CD4-positive, alpha-beta T cell (primary cell): ENCODE measurements around the gene MALSU1. TPM values are rescaled to one million over a fixed set of nuclear protein-coding genes. Genes with fewer than 3 reads are reported as not detected.

ENCODE experiments used
- ATAC-seq: fragments of 200-7000 bp; cut with Tn5 transposase; one replicate; pipeline ENCODE4 v1.10.0; 2022; ENCODE audit warnings: mild to moderate bottlenecking; ENCODE audit not compliant: poor library complexity
- CTCF ChIA-PET: fragments of 350-600 bp; sonication (Branson Sonifier 250); formaldehyde crosslinking; loops from one replicate; lab custom pipeline; 2021; ENCODE audit warnings: antibody characterized with exemption, inconsistent platforms; lab: Charles Lee
- POLR2A ChIA-PET: fragments of 350-600 bp; sonication (Branson Sonifier 250); formaldehyde crosslinking; loops from one replicate; lab custom pipeline; 2021; ENCODE audit warnings: antibody characterized with exemption, inconsistent platforms; lab: Charles Lee
- DNase-seq, 14 experiments: peaks; one replicate each; pipeline ENCODE4 v3.0.0-alpha.2; 2013 to 2020; ENCODE audit warnings: mixed read lengths in 2 of 14
- H3K27ac ChIP-seq, 2 donors: one replicate each; pipeline versions ENCODE4 v1.5.1 to v1.7.0; 2013; ENCODE audit warnings: low read length in 2 of 2, low read depth in 1 of 2, mild to moderate bottlenecking in 1 of 2
- H3K27me3 ChIP-seq, 2 experiments: 1 replicate in 1 of 2; 2 replicates in 1 of 2; pipeline versions ENCODE4 v1.6.1 to v1.7.0; 2013; ENCODE audit warnings: low read length in 2 of 2, control low read depth in 1 of 2, mild to moderate bottlenecking in 1 of 2, moderate library complexity in 1 of 2; ENCODE audit not compliant: insufficient read depth in 2 of 2, control insufficient read depth in 1 of 2
- H3K36me3 ChIP-seq: one replicate; pipeline ENCODE4 v1.6.1; 2013; ENCODE audit warnings: low read length, control low read depth; ENCODE audit not compliant: insufficient read depth
- H3K4me1 ChIP-seq: one replicate; pipeline ENCODE4 v1.6.1; 2013; ENCODE audit warnings: low read length, control low read depth; ENCODE audit not compliant: insufficient read depth
- H3K4me3 ChIP-seq: one replicate; pipeline ENCODE4 v1.5.1; 2013; ENCODE audit warnings: mild to moderate bottlenecking, low read length, moderate library complexity
- H3K9me3 ChIP-seq, 2 experiments: 1 replicate in 1 of 2; 2 replicates in 1 of 2; pipeline versions ENCODE4 v1.6.1 to v1.7.0; 2013; ENCODE audit warnings: low read length in 2 of 2, mild to moderate bottlenecking in 2 of 2, control low read depth in 1 of 2, moderate library complexity in 1 of 2; ENCODE audit not compliant: control insufficient read depth in 1 of 2, insufficient read depth in 1 of 2
- H3K27ac Mint-ChIP-seq: one replicate; pipeline ENCODE4 v1.8.0; 2020; ENCODE audit warnings: mixed read lengths
- H3K27me3 Mint-ChIP-seq: one replicate; pipeline ENCODE4 v1.8.0; 2021; ENCODE audit warnings: mixed read lengths
- H3K36me3 Mint-ChIP-seq: one replicate; pipeline ENCODE4 v1.8.0; 2021; ENCODE audit warnings: low read depth, mixed read lengths
- H3K4me1 Mint-ChIP-seq: one replicate; pipeline ENCODE4 v1.8.0; 2021; ENCODE audit warnings: low read depth, mixed read lengths
- H3K4me3 Mint-ChIP-seq: one replicate; pipeline ENCODE4 v1.8.0; 2020; ENCODE audit warnings: mild to moderate bottlenecking, mixed read lengths
- H3K9me3 Mint-ChIP-seq: one replicate; pipeline ENCODE4 v1.8.0; 2020; ENCODE audit warnings: mixed read lengths
- CTCF ChIP-seq: fragments of 200-600 bp; IDR thresholded peaks from one replicate; pipeline ENCODE4 v1.8.0; 2022; ENCODE audit warnings: antibody characterized with exemption, mild to moderate bottlenecking
- intact Hi-C, 2 experiments: fragments of 100-400 bp; cut with DNase I in 1 of 2; cut with micrococcal nuclease in 1 of 2; formaldehyde crosslinking; loops; one replicate each; pipeline versions ENCODE4 v1.15.1 to v1.9.0; 2023 to 2025; cut with DNase I, micrococcal nuclease
- total RNA-seq, 174 experiments: library from RNA in 2 of 174; stranded (reverse) in 2 of 174; gene quantifications; one replicate each; pipeline ENCODE4 v1.2.3 and lab custom pipeline; 2021 to 2026

The MALSU1 gene
- total RNA-seq, 2 experiments from 2014 or later, result 50.5 to 50.9 TPM

DNA sequence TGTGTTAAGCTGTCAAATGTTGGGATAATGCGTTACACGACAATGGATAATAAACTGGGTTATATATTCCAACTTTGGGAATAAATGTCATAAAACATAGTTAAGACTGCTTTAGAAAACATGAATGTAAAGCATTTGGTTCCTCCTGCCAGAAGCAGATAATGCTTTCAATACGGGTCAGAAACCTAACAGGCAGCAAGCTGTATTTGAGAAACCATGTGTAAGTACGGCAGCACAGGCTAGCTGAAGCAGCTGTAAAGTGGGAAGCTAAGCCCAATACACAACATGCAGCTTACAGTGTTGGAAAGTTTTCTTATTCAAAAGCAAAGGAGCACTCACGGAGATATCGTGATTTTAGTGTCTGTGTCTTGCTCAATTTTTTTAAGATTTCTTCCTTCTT lies 46.5 kb downstream of the MALSU1 start:
- peaks cover 2% of the 10 kb centered on the region for H3K4me1 ChIP-seq
- Mint-ChIP-seq H3K36me3 (peaks cover 6% of the 10 kb centered on the region), H3K4me1 (peaks cover 29% of the 10 kb centered on the region), H3K4me3 (peak overlapping the region; percentile 82), H3K27ac (peak overlapping the region; percentile 73), H3K9me3 (no peaks in the 10 kb centered on the region), H3K27me3 (no peaks in the 10 kb centered on the region)
- H3K9me3 ChIP-seq, result no peaks in the 10 kb centered on the region
- no peak for ATAC-seq
- H3K4me3 ChIP-seq, result no peak overlapping the region
- peak in 1 of 14 experiments; percentile 8 for DNase-seq
- CTCF ChIA-PET, result interaction anchor here (1.4 to 1.7 kb wide), 2 partner anchors 28 to 73 kb away, joined by 3 to 5 read pairs; no protein-coding TSS in a partner anchor
- H3K27ac ChIP-seq, result no peak overlapping the region
- TF ChIP-seq CTCF, result no peak
- intact Hi-C loops, result no loop called here
- POLR2A ChIA-PET, result interaction anchor here (0.5 to 1.7 kb wide), 5 partner anchors 8 to 66 kb away, joined by 3 to 13 read pairs (median 4); partner anchors contain the start of gene MALSU1
- H3K27me3 ChIP-seq, result no peaks in the 10 kb centered on the region
- no peaks in the 10 kb centered on the region for H3K36me3 ChIP-seq

DNA sequence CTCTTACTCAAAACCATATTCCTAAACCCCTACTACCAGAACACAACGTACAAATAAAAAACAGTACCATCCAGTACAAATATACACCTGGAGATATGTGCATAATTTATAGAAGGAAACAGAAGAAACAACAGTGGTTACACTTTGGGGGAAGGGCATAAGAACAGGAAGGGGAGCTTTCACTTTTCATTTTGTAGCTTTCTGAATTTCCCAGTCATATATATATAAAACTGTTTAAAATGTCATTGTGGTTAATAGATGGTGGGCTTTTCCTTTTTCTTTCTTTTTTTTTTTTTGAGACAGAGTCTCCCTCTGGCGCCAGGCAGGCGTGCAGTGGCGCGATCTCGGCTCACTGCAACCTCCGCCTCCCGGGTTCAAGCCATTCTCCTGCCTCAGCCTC lies 47.2 kb downstream of the MALSU1 start:
- Histone ChIP-seq H3K36me3 (no peaks in the 10 kb centered on the region), H3K27me3 (no peaks in the 10 kb centered on the region), H3K9me3 (no peaks in the 10 kb centered on the region), H3K27ac (no peak overlapping the region), H3K4me3 (peak overlapping the region; percentile 48), H3K4me1 (peaks cover 2% of the 10 kb centered on the region)
- no peak for TF ChIP-seq CTCF
- peak; percentile 69 for ATAC-seq
- peak overlapping the region; percentile 82 for H3K4me3 Mint-ChIP-seq
- peak in 3 of 14 experiments; percentile 45 to 66 (median 51) for DNase-seq
- H3K27me3 Mint-ChIP-seq, result no peaks in the 10 kb centered on the region
- peaks cover 6% of the 10 kb centered on the region for H3K36me3 Mint-ChIP-seq
- H3K4me1 Mint-ChIP-seq, result peaks cover 29% of the 10 kb centered on the region
- intact Hi-C loops, result no loop called here
- peak overlapping the region; percentile 73 for H3K27ac Mint-ChIP-seq
- POLR2A ChIA-PET, result interaction anchor here (0.5 to 1.7 kb wide), 7 partner anchors 8 to 73 kb away, joined by 3 to 13 read pairs (median 4); partner anchors contain the start of gene MALSU1
- CTCF ChIA-PET, result interaction anchor here (1.4 to 1.7 kb wide), 2 partner anchors 27 to 73 kb away, joined by 3 to 5 read pairs; no protein-coding TSS in a partner anchor
- H3K9me3 Mint-ChIP-seq, result no peaks in the 10 kb centered on the region

DNA sequence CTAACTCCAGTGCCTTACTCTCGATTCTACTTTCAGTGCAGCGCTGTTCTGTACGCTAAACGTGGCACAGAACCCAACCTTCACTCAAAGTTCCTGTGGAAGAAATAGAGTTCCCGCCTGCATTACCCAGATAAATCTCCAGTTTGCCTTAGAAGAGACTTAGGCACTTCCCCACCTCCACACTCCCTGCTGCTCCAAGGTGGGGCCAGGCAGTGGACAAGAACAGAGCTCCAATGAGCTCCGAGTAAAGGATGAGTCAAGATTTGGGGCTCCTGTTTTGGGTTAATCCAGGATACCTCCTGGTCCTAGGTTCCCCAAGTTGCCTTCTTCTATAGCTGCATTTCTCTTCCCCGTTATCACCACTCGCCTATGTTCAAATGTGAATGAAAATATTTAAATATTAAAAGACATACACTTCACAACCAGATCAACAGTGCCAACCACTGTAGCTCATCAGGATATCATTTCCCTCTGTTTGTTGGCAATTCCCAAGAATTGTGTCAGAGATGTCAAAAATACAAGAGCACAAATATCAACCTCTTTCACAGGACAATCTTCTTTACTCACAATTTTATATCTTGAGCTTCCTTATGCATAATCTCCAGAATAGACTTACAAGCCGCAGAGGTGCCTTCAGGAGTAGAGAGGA lies 48.0 kb downstream of the MALSU1 start:
- ATAC-seq (no peak), DNase-seq (no peak)
- H3K27ac Mint-ChIP-seq, result peak overlapping the region; percentile 54
- H3K9me3 Mint-ChIP-seq, result no peaks in the 10 kb centered on the region
- peak overlapping the region; percentile 83 for H3K4me3 Mint-ChIP-seq
- H3K27me3 Mint-ChIP-seq, result no peaks in the 10 kb centered on the region
- H3K36me3 Mint-ChIP-seq, result peaks cover 6% of the 10 kb centered on the region
- Histone ChIP-seq H3K27me3 (no peaks in the 10 kb centered on the region), H3K27ac (no peak overlapping the region), H3K36me3 (no peaks in the 10 kb centered on the region), H3K4me3 (no peak overlapping the region), H3K9me3 (no peaks in the 10 kb centered on the region), H3K4me1 (peaks cover 2% of the 10 kb centered on the region)
- H3K4me1 Mint-ChIP-seq, result peaks cover 29% of the 10 kb centered on the region
- CTCF ChIA-PET, result no interaction called here
- TF ChIP-seq CTCF, result no peak
- intact Hi-C loops, result no loop called here
- POLR2A ChIA-PET, result interaction anchor here (0.8 to 1.7 kb wide), 2 partner anchors 11 to 184 kb away, joined by 4 read pairs; no protein-coding TSS in a partner anchor
